SU-DHL-6 (cell line): ENCODE measurements around the gene MAP3K10.

Source experiments
- H2AFZ ChIP-seq: fragments of 200-600 bp; sonication (generic); 2 replicates; pipeline ENCODE4 v1.6.1; 2014; ENCODE audit warnings: low read depth, mild to moderate bottlenecking, moderate library complexity, mixed read lengths, antibody characterized with exemption, low read length; ENCODE audit not compliant: severe bottlenecking
- H3F3A ChIP-seq: fragments of 200-600 bp; shearing (Covaris generic); 2 replicates; pipeline ENCODE4 v1.6.0; 2016; ENCODE audit warnings: antibody characterized with exemption, mild to moderate bottlenecking; ENCODE audit not compliant: insufficient read depth
- H3K27ac ChIP-seq: fragments of 200-600 bp; sonication (generic); 2 replicates; pipeline ENCODE4 v1.5.1; 2016; ENCODE audit warnings: low read depth, mild to moderate bottlenecking, low read length, moderate library complexity, mixed read lengths
- H3K27me3 ChIP-seq: fragments of 200-600 bp; sonication (generic), shearing (Covaris generic); 2 replicates; pipeline ENCODE4 v1.6.0; 2014; ENCODE audit warnings: mild to moderate bottlenecking, low read length
- H3K36me3 ChIP-seq: fragments of 200-600 bp; sonication (generic); 2 replicates; pipeline ENCODE4 v1.6.1; 2014; ENCODE audit warnings: mild to moderate bottlenecking, low read length, mixed read lengths
- H3K4me2 ChIP-seq: fragments of 300-600, 200-600 bp; shearing (Covaris generic), sonication (generic); 2 replicates; pipeline ENCODE4 v1.6.0; 2014; ENCODE audit warnings: low read length, low read depth, mild to moderate bottlenecking; ENCODE audit not compliant: poor library complexity, severe bottlenecking
- H3K4me3 ChIP-seq: fragments of 200-600 bp; sonication (generic); 2 replicates; pipeline ENCODE4 v1.5.1; 2014; ENCODE audit warnings: antibody characterized with exemption, low read length, mild to moderate bottlenecking, mixed read lengths; ENCODE audit not compliant: insufficient read depth, poor library complexity, severe bottlenecking
- H3K79me2 ChIP-seq: fragments of 200-600 bp; sonication (generic); 2 replicates; pipeline ENCODE4 v1.6.1; 2014; ENCODE audit warnings: mild to moderate bottlenecking, low read length, moderate library complexity; ENCODE audit not compliant: insufficient read depth
- H3K9ac ChIP-seq: fragments of 200-600 bp; sonication (generic); 2 replicates; pipeline ENCODE4 v1.7.0; 2014; ENCODE audit warnings: mild to moderate bottlenecking, low read length
- H3K9me2 ChIP-seq: fragments of 200-600 bp; sonication (generic); replicated peaks from 2 replicates; pipeline ENCODE4 v1.6.1; 2014; ENCODE audit warnings: low read length; ENCODE audit not compliant: insufficient read depth
- H3K9me3 ChIP-seq: fragments of 200-600 bp; sonication (generic); 2 replicates; pipeline ENCODE4 v1.6.1; 2014; ENCODE audit warnings: low read length, mixed read lengths; ENCODE audit not compliant: insufficient read depth
- H4K20me1 ChIP-seq: fragments of 200-600 bp; sonication (generic); 2 replicates; pipeline ENCODE4 v1.6.1; 2014; ENCODE audit warnings: low read depth, mild to moderate bottlenecking, antibody characterized with exemption, low read length, moderate library complexity, mixed read lengths
- EZH2phosphoT487 ChIP-seq: fragments of 200-600 bp; sonication (generic), shearing (Covaris generic); conservative IDR thresholded peaks from 2 replicates; pipeline ENCODE4 v1.6.1; 2018; ENCODE audit warnings: mild to moderate bottlenecking, antibody characterized with exemption, low read length, moderate library complexity, mixed read lengths
- TF ChIP-seq, protein P1 (sequence below): fragments of 200-600 bp; sonication (generic); IDR thresholded peaks from one replicate; pipeline ENCODE4 v1.5.1; 2017; ENCODE audit warnings: antibody characterized with exemption, mild to moderate bottlenecking, low read length, moderate library complexity; ENCODE audit not compliant: insufficient read depth, poor library complexity, severe bottlenecking

MAP3K10 gene

DNA sequence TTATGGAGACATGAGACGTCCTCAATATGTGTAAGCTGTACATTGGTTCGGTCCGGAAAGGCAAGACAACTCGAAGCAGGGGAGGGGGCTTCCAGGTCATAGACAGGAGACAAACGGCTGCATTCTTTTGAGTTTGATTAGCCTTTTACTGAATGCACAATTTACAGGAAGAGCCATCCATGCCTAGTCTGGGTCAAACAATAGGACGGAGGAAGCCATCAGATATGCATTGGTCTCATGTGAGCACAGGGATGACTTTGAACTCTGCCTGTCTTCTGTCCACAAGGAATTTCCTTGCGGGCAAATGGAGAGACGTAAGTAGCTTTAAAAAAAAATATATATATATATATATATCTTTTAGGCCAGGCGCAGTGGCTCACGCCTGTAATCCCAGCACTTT lies 37.1 kb downstream of the MAP3K10 start:
- no peak overlapping the region for H2AFZ ChIP-seq
- no peak overlapping the region for H3K4me3 ChIP-seq
- no peaks in the 10 kb centered on the region for H3K9me3 ChIP-seq
- no peaks in the 10 kb centered on the region for H3K27me3 ChIP-seq
- H3K79me2 ChIP-seq = no peaks in the 10 kb centered on the region
- H4K20me1 ChIP-seq = no peaks in the 10 kb centered on the region
- no peaks in the 10 kb centered on the region for H3K9me2 ChIP-seq
- H3F3A ChIP-seq = peaks cover 9% of the 10 kb centered on the region; the same call in 1 of the 2 replicates
- H3K9ac ChIP-seq = no peak overlapping the region
- no peak for TF ChIP-seq EZH2phosphoT487
- TF ChIP-seq, protein P1, sequence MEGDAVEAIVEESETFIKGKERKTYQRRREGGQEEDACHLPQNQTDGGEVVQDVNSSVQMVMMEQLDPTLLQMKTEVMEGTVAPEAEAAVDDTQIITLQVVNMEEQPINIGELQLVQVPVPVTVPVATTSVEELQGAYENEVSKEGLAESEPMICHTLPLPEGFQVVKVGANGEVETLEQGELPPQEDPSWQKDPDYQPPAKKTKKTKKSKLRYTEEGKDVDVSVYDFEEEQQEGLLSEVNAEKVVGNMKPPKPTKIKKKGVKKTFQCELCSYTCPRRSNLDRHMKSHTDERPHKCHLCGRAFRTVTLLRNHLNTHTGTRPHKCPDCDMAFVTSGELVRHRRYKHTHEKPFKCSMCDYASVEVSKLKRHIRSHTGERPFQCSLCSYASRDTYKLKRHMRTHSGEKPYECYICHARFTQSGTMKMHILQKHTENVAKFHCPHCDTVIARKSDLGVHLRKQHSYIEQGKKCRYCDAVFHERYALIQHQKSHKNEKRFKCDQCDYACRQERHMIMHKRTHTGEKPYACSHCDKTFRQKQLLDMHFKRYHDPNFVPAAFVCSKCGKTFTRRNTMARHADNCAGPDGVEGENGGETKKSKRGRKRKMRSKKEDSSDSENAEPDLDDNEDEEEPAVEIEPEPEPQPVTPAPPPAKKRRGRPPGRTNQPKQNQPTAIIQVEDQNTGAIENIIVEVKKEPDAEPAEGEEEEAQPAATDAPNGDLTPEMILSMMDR = no peak
- no peaks in the 10 kb centered on the region for H3K36me3 ChIP-seq
- H3K4me2 ChIP-seq = no peak overlapping the region
- no peak overlapping the region for H3K27ac ChIP-seq

DNA sequence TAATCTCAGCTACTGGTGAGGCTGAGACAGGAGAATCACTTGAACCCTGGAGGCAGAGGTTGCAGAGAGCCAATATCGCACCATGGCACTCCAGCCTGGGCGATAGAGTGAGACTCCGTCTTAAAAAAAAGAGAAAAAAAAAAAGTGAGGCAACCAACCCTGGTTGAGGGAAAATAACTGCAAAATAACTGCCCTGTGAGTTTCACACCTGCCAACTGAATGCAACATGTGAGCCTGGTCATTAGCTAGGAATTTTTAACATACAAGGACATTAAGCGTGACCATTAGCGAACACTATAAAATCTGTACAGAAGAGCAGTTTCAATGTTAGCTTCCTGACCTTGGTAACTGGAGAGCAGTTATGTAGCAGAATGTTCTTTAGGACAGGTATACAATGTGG lies 37.6 kb downstream of the MAP3K10 start:
- Histone ChIP-seq H3F3A (peaks cover 9% of the 10 kb centered on the region; the same call in 1 of the 2 replicates), H3K4me2 (no peak overlapping the region), H3K4me3 (no peak overlapping the region), H3K27me3 (no peaks in the 10 kb centered on the region), H3K36me3 (no peaks in the 10 kb centered on the region), H3K9me2 (no peaks in the 10 kb centered on the region), H3K9me3 (no peaks in the 10 kb centered on the region), H3K9ac (no peak overlapping the region), H3K27ac (no peak overlapping the region), H4K20me1 (no peaks in the 10 kb centered on the region), H3K79me2 (no peaks in the 10 kb centered on the region), H2AFZ (no peak overlapping the region)
- TF ChIP-seq EZH2phosphoT487 = no peak
- TF ChIP-seq, protein P1 = no peak

DNA sequence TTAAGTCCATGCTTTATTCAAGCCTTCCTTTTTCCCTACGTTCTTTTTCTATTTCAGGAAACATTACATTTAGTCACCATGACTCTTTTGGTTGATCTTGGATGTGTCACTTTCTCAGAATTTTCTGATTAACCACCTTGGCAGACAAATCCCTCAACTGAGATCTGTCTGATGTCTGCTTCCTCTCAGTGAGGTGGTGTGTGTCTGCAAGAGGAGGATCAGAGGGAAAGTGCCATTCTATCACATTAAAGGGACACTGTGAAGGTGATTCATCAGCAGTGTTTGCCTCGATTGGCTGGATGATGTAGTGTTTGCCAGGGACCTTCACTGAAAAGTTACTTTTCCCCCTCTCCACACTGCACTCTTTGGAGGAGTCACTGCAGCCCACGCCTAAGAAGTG lies 38.3 kb downstream of the MAP3K10 start:
- no peak for TF ChIP-seq EZH2phosphoT487
- TF ChIP-seq, protein P1 = no peak
- Histone ChIP-seq H3K4me3 (no peak overlapping the region), H3F3A (peaks cover 9% of the 10 kb centered on the region; the same call in 1 of the 2 replicates), H4K20me1 (no peaks in the 10 kb centered on the region), H3K9me3 (no peaks in the 10 kb centered on the region), H3K27me3 (no peaks in the 10 kb centered on the region), H2AFZ (no peak overlapping the region), H3K9ac (no peak overlapping the region), H3K27ac (no peak overlapping the region), H3K79me2 (no peaks in the 10 kb centered on the region), H3K9me2 (no peaks in the 10 kb centered on the region), H3K4me2 (no peak overlapping the region), H3K36me3 (no peaks in the 10 kb centered on the region)

DNA sequence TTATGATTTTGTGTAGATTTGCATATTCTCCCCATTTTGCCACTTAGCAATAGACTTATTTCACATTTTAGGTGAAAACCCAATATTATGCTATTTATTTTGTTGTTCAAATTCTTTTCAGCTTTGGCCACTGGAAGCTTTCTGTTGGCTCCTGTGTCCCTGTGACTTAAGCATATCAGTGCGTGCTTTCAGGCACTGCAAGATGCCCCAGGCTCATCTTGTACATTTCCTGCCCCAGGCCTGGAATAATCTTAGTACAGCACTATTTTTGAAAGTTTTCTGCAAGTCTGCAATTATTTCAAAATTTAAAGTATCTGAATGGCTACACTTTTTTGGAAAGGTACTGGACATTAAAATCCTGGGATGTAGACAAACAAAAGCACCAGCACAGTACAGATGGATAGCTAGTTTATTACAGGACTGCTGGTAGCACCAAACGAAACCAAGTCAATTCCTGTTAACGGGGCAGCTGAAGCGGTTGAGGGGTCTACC lies 38.7 kb downstream of the MAP3K10 start:
- Histone ChIP-seq H3K4me3 (no peak overlapping the region), H3K9me3 (no peaks in the 10 kb centered on the region), H2AFZ (no peak overlapping the region), H3K4me2 (no peak overlapping the region), H3K27me3 (no peaks in the 10 kb centered on the region), H3K36me3 (no peaks in the 10 kb centered on the region), H3F3A (peaks cover 9% of the 10 kb centered on the region; the same call in 1 of the 2 replicates), H3K9me2 (no peaks in the 10 kb centered on the region), H4K20me1 (no peaks in the 10 kb centered on the region), H3K9ac (no peak overlapping the region), H3K27ac (no peak overlapping the region), H3K79me2 (no peaks in the 10 kb centered on the region)
- TF ChIP-seq EZH2phosphoT487 = no peak
- TF ChIP-seq, protein P1 = no peak
